Smooth muscle cell (in vitro differentiated cells): ENCODE data around the gene CUL2. TPM values are rescaled to one million over a fixed set of nuclear protein-coding genes. Genes with fewer than 3 reads are reported as not detected.

Source experiments
- DNase-seq: peaks from one replicate; lab custom pipeline; 2025; ENCODE audit not compliant: unreplicated experiment; lab: John Stamatoyannopoulos, UW
- H2AFZ ChIP-seq: fragments of 200-600 bp; sonication (generic); 2 replicates; pipeline ENCODE4 v1.6.0; 2016; ENCODE audit warnings: antibody characterized with exemption, low read depth, mild to moderate bottlenecking
- H3F3A ChIP-seq: fragments of 200-600 bp; sonication (generic); 2 replicates; pipeline ENCODE4 v1.6.0; 2017; ENCODE audit warnings: antibody characterized with exemption, low read depth
- H3K27ac ChIP-seq: fragments of 200-600 bp; sonication (generic); 2 replicates; pipeline ENCODE4 v1.5.1; 2016; ENCODE audit warnings: low read depth, mild to moderate bottlenecking
- H3K27me3 ChIP-seq: fragments of 200-600 bp; sonication (generic); 2 replicates; pipeline ENCODE4 v1.6.1; 2016; ENCODE audit warnings: low read depth, mild to moderate bottlenecking
- H3K36me3 ChIP-seq: fragments of 200-600 bp; sonication (generic); 2 replicates; pipeline ENCODE4 v1.5.1; 2016; ENCODE audit warnings: low read depth
- H3K4me1 ChIP-seq: fragments of 200-600 bp; sonication (generic); 2 replicates; pipeline ENCODE4 v1.5.1; 2016; ENCODE audit warnings: low read depth
- H3K4me2 ChIP-seq: fragments of 200-600 bp; sonication (generic); 2 replicates; pipeline ENCODE4 v1.6.0; 2016; ENCODE audit warnings: mild to moderate bottlenecking
- H3K4me3 ChIP-seq: fragments of 200-600 bp; sonication (generic); 2 replicates; pipeline ENCODE4 v1.5.1; 2016; ENCODE audit warnings: mild to moderate bottlenecking
- H3K79me2 ChIP-seq: fragments of 200-600 bp; sonication (generic); 2 replicates; pipeline ENCODE4 v1.6.0; 2016; ENCODE audit warnings: low read depth, mild to moderate bottlenecking
- H3K9ac ChIP-seq: fragments of 200-600 bp; sonication (generic); 2 replicates; pipeline ENCODE4 v1.6.0; 2016; ENCODE audit warnings: low read depth
- H3K9me3 ChIP-seq: fragments of 200-600 bp; sonication (generic); replicated peaks from 2 replicates; pipeline ENCODE4 v1.5.1; 2016; ENCODE audit warnings: low read depth
- H4K20me1 ChIP-seq: fragments of 200-600 bp; sonication (generic); 2 replicates; pipeline ENCODE4 v1.6.0; 2016; ENCODE audit warnings: low read depth
- CTCF ChIP-seq: fragments of 200-600 bp; sonication (generic); IDR thresholded peaks from 2 replicates; pipeline ENCODE4 v1.5.1; 2017; ENCODE audit warnings: borderline replicate concordance, mild to moderate bottlenecking, antibody characterized with exemption; ENCODE audit not compliant: insufficient read depth, poor library complexity, severe bottlenecking
- WGBS: methylation state at CpG from one replicate; pipeline ENCODE4 v1.1.7; 2016; ENCODE audit warnings: low lambda C conversion rate; 5-methylcytosine and 5-hydroxymethylcytosine counted together
- polyA plus RNA-seq: library from polyadenylated mRNA; unstranded; fragments of >200 nt; fragmentation: Nextera tagmentation; extraction: Ambion mirVana; gene quantifications from 2 replicates; pipeline ENCODE4 v1.2.1, GENCODE V29; 2016
- total RNA-seq: library from RNA; depleted of rRNA; stranded (reverse); fragments of >200 nt; gene quantifications from 2 replicates; pipeline ENCODE4 v1.2.3, GENCODE V29; 2014

CUL2 gene
- total and polyA plus RNA-seq, 2 experiments from 2014 or later: 38.7 to 39.6 TPM

- H4K20me1 ChIP-seq: no peaks in the 10 kb centered on the region
- peaks cover 24% of the 10 kb centered on the region for H3F3A ChIP-seq
- TF ChIP-seq CTCF: no peak
- no peak overlapping the region for H3K9ac ChIP-seq
- peaks cover 22% of the 10 kb centered on the region for H3K79me2 ChIP-seq
- H3K27me3 ChIP-seq: no peaks in the 10 kb centered on the region
- no peaks in the 10 kb centered on the region for H3K36me3 ChIP-seq
- no peak overlapping the region for H3K4me3 ChIP-seq
- peak overlapping the region; percentile 75 for H3K4me2 ChIP-seq
- H2AFZ ChIP-seq: no peak overlapping the region
- H3K4me1 ChIP-seq: peaks cover 14% of the 10 kb centered on the region
- peak overlapping the region; percentile 75 for H3K27ac ChIP-seq
- DNase-seq: no peak
- no peaks in the 10 kb centered on the region for H3K9me3 ChIP-seq
Measured at GRCh38 chr10:35059481-35059880, 30.7 kb downstream of the CUL2 start.

- H3K4me2 ChIP-seq: peak overlapping the region; percentile 75
- H3F3A ChIP-seq: peaks cover 24% of the 10 kb centered on the region
- H4K20me1 ChIP-seq: no peaks in the 10 kb centered on the region
- no peak overlapping the region for H2AFZ ChIP-seq
- H3K27ac ChIP-seq: peak overlapping the region; percentile 75
- peaks cover 7% of the 10 kb centered on the region for H3K36me3 ChIP-seq
- WGBS: 43% methylated on average over 1 of the region's 1 CpG
- no peak for TF ChIP-seq CTCF
- peaks cover 15% of the 10 kb centered on the region for H3K79me2 ChIP-seq
- no peaks in the 10 kb centered on the region for H3K9me3 ChIP-seq
- H3K27me3 ChIP-seq: no peaks in the 10 kb centered on the region
- DNase-seq: no peak
- peak overlapping the region; percentile 3 for H3K9ac ChIP-seq
- H3K4me3 ChIP-seq: no peak overlapping the region
- peaks cover 14% of the 10 kb centered on the region for H3K4me1 ChIP-seq
Measured at GRCh38 chr10:35058686-35059085, 31.5 kb downstream of the CUL2 start.

GRCh38 chr10:35058134-35058533, 32.0 kb downstream of the CUL2 start:
- Histone ChIP-seq H2AFZ (no peak overlapping the region), H3K9me3 (no peaks in the 10 kb centered on the region), H3K4me3 (no peak overlapping the region), H3K4me2 (peak overlapping the region; percentile 75), H3K27ac (peak overlapping the region; percentile 75), H3K27me3 (no peaks in the 10 kb centered on the region), H4K20me1 (no peaks in the 10 kb centered on the region), H3K4me1 (peaks cover 14% of the 10 kb centered on the region), H3K79me2 (peaks cover 15% of the 10 kb centered on the region), H3K36me3 (peaks cover 12% of the 10 kb centered on the region), H3K9ac (peak overlapping the region; percentile 3), H3F3A (peaks cover 24% of the 10 kb centered on the region)
- 5% methylated on average over 6 of the region's 6 CpGs for WGBS
- no peak for DNase-seq
- TF ChIP-seq CTCF: no peak

GRCh38 chr10:35056686-35057085, 33.5 kb downstream of the CUL2 start:
- H3K9ac ChIP-seq: no peak overlapping the region
- peak overlapping the region; percentile 75 for H3K27ac ChIP-seq
- H2AFZ ChIP-seq: no peak overlapping the region
- no peaks in the 10 kb centered on the region for H3K9me3 ChIP-seq
- DNase-seq: no peak
- H3F3A ChIP-seq: peaks cover 15% of the 10 kb centered on the region
- H3K79me2 ChIP-seq: peaks cover 15% of the 10 kb centered on the region
- no peaks in the 10 kb centered on the region for H3K27me3 ChIP-seq
- WGBS: 75% methylated on average over 5 of the region's 5 CpGs
- H3K4me2 ChIP-seq: peak overlapping the region; percentile 40
- no peak for TF ChIP-seq CTCF
- peaks cover 14% of the 10 kb centered on the region for H3K4me1 ChIP-seq
- no peak overlapping the region for H3K4me3 ChIP-seq
- peaks cover 18% of the 10 kb centered on the region for H3K36me3 ChIP-seq
- H4K20me1 ChIP-seq: no peaks in the 10 kb centered on the region
